ENCODE results near the gene ECI1.

Gene ECI1

GRCh38 chr16:2232094-2232990 is 19.0 kb downstream of the ECI1 start:
- DNase-seq, result no peak

- no peak for DNase-seq
Measured at GRCh38 chr16:2231016-2231931, 20.1 kb downstream of the ECI1 start.

DNA sequence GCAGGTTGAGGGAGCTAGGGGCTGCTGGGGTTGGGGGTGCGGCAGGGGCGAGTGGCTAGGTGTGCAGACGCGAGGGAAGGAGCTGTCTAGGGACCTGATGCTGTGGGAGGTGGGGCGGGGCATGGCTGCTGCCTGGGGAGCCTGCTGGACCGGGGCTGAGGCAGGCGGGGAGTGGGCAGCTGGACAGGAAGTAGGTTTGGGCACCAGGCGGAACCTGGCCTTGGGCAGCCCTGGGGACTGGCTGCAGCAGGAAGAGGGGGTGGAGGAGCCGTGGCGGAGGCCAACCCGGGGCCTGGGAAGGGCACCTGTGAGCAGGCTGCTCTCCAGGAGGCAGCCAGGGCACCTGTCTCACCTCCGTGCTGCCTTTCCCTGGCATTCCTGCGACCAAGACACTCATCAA is 21.0 kb downstream of the ECI1 start:
- no peak for DNase-seq

DNA sequence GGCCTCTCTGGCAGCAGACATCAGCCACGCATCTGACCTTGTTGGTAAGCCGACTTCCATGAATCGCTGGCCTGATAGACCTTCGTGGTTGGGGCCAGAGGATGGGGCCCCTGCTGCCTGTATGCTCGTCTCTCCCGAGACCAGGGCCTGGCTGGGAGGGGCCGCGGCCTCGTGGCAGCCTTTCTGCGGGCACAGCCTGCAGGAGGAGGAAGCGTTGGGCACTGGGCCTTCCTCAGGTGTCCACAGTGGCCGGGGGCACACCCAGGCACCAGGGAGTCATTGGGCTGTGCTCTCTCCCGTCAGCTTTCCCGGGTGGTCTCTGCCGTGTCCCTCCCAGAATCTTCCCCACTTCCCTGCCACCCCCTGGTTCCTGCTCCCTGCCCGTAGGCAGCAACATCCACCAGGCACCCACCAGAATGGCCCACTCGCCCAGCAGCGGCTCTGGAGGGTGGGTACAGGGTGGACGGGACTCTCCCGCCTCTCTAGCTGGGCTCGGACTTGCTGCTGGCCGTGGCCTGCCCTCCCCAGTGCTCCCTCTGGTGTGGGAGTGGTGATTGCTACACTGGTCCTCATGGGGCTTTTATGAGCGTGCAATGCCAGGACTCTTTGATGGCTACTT is 21.6 kb downstream of the ECI1 start:
- no peak for DNase-seq

- no peak for DNase-seq
Measured at GRCh38 chr16:2229091-2229490, 22.3 kb downstream of the ECI1 start.

DNA sequence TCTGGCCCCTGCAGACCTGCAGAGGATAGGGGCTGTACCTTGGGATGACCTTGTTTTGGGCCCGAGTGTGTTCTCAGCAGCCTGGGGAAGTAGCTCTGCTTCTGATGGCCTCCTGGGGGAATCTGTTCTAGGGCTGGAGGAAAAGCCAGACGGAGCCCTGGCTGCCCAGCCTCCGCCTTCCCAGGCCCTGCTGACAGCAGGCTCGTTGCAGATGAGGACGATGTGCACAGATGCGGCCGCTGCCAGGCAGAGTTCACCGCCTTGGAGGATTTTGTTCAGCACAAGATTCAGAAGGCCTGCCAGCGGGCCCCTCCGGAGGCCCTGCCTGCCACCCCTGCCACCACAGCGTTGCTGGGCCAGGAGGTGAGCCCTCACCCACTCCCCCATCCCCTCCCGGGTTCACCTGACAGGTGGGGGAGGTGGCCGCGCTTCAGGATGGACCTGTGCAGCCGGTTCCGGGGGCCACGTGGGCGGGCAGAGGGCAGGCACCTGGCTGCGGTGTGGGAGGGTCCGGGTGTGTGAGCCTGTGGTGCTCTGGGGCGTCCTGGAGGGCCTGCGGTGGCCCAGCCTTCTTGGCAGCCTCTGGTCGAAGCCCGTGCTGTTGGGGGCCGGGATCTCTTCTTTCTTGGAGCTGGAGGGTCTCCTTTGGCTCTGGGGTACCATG is 23.1 kb downstream of the ECI1 start:
- no peak for DNase-seq

DNA sequence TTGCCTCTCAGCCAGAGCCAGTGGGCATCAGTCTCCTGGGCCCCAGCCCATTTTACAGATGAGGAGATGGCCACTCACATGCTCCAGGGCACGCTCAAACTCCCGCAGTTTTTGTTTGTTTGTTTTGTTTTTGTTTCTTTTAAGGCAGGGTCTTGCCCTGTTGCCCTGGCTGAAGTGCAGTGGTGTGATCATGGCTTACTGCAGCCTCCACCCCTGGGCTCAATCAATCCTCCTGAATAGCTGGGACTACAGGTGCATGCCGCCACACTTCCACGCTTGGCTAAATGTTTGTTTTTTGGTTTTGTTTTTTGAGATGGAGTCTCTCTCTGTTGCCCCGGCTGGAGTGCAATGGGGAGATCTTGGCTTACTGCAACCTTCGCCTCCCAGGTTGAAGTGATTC is 24.5 kb downstream of the ECI1 start:
- no peak for DNase-seq

DNA sequence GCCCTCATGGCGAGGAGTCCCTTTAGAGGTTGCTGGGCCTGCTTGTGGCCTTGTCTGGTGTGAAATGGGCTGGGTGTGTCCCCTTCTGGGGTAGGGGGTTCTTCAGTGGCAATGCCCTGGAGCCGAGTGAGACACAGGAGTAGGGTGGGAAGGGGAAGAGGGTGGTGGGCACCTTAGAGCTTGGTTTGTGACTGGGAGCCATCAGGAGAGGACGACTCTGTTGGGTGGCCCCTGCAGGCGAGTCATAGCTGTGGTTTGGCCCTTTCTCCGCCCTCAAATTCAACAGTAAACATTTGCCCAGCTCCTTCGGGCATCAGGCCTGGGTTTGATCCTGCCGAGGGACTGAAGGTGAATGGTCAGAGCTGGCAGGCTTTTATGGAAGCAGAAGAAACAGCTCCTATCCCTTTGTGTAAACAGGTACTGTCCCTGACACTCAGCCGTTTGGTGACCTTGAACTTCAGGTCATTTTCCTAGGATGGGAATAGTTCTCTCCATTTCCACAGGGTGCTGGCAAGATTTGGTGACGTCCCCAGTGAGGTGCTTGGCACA is 25.1 kb downstream of the ECI1 start:
- DNase-seq, result no peak

DNA sequence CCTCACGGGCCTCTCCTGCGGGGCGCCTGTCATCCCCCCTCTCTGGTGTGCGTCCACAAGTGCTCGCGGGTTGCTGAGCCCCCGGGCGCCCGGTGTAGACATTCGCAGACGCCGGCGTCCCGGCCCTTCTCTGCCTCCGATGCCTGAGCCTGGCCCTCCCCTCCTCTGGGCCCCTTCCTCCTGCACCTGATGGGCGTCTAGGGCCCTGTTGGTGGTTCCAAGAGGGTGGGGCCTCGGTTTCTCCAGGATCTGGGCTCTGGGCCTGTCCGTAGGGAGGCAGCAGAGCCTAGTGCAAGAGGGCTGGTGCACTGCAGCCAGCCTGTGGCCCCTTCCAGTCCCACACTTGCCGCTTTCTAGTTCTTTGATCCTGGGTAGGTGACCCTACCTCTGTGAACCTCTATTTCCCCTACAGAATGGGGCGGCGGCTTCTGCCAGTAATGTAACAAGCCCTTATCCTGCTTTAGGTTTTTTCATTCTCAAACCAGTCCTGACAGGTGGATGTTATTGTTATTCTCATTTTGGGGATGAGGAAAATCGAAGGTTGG is 27.4 kb downstream of the ECI1 start:
- no peak for DNase-seq

- DNase-seq, result peak; percentile 100
Measured at GRCh38 chr16:2223221-2223941, 28.0 kb downstream of the ECI1 start, which contains the start of gene E4F1. Gene E4F1 (plus strand): TSS chr16:2223591. CDS start chr16:2223614, 23 bp downstream.

GRCh38 chr16:2216330-2216729 is 35.1 kb downstream of the ECI1 start:
- DNase-seq, result no peak

DNA sequence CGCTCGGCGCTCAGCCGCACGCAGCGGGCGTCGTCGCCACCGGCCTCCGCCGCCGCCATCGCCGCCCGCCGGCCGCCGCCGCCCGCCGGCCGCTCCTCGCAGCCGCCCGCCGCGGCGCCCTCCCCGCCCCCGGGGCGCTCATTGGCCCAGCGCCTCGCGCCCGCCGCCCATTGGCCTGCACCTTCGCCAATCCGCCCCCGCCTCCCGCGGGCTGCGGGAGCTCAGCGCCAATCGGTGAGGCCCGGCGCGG is 36.7 kb downstream of the ECI1 start, which contains the start of gene PGP:
PGP (minus strand) TSS at position 122 of the 250 bp plus-strand sequence; CDS start at position 59, 63 bp downstream.
- no peak for DNase-seq

DNA sequence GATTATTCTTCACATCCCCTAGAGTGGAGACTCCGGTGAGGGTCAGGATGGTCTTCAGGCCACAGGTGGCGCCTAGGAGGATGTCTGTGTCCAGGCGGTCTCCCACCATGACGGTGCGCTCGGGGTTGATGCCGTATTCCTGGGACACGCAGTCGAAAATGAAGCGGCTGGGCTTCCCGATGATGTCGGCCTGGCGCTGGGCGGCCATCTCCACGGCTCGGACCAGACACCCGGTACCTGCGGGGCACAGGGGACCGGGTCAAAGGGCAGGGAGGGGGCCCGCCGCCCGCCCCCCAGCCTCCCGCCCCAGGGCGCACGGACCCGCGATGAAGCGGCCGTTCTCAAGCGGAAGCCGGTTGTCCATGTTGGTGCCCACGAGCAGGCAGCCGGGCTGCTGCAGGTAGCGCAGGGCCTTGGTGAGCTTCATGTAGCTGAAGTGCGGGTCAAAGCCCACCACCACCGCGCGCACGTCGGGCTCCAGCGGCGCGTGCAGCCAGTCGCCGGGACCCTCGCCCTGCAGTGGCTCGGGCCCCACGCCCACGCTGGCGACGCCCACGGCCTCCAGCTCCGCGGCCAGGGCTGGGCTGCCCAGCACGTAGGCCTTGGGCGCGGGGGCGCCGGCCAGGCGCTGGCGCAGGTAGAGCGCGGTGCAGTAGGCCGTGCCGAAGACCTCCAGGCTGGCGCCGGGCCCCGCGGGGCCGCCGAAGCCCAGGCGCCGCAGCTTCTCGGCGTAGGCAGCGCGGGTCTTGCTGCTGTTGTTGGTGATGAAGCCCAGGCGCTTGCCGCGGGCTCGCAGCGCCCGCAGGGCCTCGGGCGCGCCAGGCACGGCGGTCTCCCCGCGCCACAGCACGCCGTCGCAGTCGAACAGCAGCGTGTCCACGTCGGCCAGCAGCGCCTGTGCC is 37.3 kb downstream of the ECI1 start:
- DNase-seq, result no peak

- DNase-seq, result no peak
Measured at GRCh38 chr16:2212362-2213324, 38.7 kb downstream of the ECI1 start.

DNA sequence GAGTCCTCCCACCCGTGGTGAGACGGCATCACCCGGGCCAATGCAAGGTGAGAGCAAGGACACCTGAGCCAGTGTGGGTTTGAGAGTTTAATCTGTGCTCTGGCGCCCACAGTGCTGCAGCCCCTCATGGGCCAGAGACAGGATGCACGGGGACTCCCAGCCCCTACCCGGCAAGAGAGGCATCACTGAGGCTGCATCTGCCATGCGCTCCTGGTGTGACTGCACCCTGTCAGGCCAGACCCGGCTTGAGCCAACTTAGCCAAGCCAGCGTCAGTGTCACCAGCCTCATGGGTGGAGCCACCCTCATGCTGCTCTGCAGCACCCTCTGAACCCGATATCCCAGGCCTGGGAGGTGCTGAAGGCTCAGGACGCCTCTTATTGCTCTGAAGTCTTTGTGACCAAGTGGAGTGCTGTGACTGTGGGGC is 39.5 kb downstream of the ECI1 start:
- DNase-seq, result no peak

DNA sequence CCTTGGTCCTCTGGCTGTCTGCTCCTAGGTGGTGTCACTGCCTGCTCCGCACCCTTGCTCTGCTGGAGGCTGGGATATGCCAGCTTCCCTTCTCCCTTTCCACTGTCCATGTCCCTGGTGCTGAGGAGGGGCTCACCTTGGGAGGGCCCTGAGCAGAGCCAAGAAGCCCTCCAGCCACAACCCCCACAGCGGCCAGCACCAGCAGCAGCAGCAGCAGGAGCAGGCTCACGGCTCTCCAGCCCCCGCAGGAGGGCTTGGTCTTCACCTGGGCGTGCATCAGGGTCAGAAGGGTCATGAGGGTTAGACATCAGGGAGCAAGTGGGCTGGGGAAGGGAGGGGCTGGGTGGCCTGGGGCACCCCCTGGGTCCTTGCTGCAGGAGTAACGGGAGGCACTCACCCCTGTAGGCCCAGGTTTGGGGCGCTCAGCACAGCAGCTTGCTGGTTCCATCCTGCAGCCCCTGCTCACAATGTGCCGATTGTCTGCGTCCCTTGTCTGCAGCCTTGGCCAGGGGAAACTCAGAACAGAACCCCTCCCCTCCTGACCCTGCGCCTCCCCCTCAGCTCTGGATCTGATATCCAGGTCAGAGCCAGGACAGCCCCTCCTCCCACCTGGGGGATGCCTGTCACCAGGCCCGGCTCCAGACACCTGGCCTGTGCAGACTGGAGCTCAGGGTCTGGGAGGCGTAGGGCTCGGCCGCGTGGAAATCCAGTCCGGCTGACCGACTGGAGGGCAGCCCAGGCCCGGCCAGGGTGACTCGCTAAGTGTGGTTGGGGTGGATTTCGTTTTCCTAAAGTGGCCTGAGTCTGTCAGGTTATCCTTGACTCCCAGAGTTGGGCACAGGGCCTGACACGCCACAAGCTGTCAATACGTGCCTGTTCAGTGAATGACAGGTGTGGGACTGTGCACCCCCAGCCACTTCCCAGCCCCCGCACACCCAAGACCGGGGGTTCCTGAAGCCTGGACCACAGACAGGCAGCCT is 40.7 kb downstream of the ECI1 start, which contains the start of gene BRICD5:
BRICD5 (minus strand) TSS at position 478 of the 980 bp plus-strand sequence; CDS start at position 448, 30 bp downstream.
- no peak for DNase-seq

- DNase-seq, result no peak
Measured at GRCh38 chr16:2210009-2210332, 41.4 kb downstream of the ECI1 start.
